ENCODE measurements around the gene CCZ1.
"Not testable (repeated sequence)": the region's sequence is repeated elsewhere in the genome, so short reads cannot be mapped to it uniquely, and the experiment has no call there.

The CCZ1 gene

GRCh38 chr7:5898480-5899224 is at the start of gene CCZ1:
TSS of gene CCZ1 (plus strand) at chr7:5898733. CDS start at chr7:5898800, 67 bp downstream.
- peak; percentile 65 for DNase-seq (ENCODE audit: low spot score)

- DNase-seq (ENCODE audit: low spot score): no peak
Measured at GRCh38 chr7:5850944-5851343, 47.6 kb upstream of the CCZ1 start.

- no peak for DNase-seq (ENCODE audit: low spot score)
Measured at GRCh38 chr7:5854738-5855137, 43.8 kb upstream of the CCZ1 start.

- not testable (repeated sequence) for DNase-seq (ENCODE audit: low spot score)
Measured at GRCh38 chr7:5857041-5857575, 41.4 kb upstream of the CCZ1 start.

- not testable (repeated sequence) for DNase-seq (ENCODE audit: low spot score)
Measured at GRCh38 chr7:5858494-5858893, 40.0 kb upstream of the CCZ1 start.

- not testable (repeated sequence) for DNase-seq (ENCODE audit: low spot score)
Measured at GRCh38 chr7:5861281-5861680, 37.3 kb upstream of the CCZ1 start.

- DNase-seq (ENCODE audit: low spot score): not testable (repeated sequence)
Measured at GRCh38 chr7:5862753-5863366, 35.7 kb upstream of the CCZ1 start.

- not testable (repeated sequence) for DNase-seq (ENCODE audit: low spot score)
Measured at GRCh38 chr7:5865279-5865931, 33.1 kb upstream of the CCZ1 start.

- no peak for DNase-seq (ENCODE audit: low spot score)
Measured at GRCh38 chr7:5867060-5867459, 31.5 kb upstream of the CCZ1 start.

- not testable (repeated sequence) for DNase-seq (ENCODE audit: low spot score)
Measured at GRCh38 chr7:5868928-5869341, 29.6 kb upstream of the CCZ1 start.

- DNase-seq (ENCODE audit: low spot score): no peak
Measured at GRCh38 chr7:5869691-5870090, 28.8 kb upstream of the CCZ1 start.

- DNase-seq (ENCODE audit: low spot score): no peak
Measured at GRCh38 chr7:5870311-5870710, 28.2 kb upstream of the CCZ1 start.

GRCh38 chr7:5872326-5872725 is 26.2 kb upstream of the CCZ1 start:
- no peak for DNase-seq (ENCODE audit: low spot score)

- not testable (repeated sequence) for DNase-seq (ENCODE audit: low spot score)
Measured at GRCh38 chr7:5879591-5879990, 18.9 kb upstream of the CCZ1 start.

GRCh38 chr7:5880106-5880505 is 18.4 kb upstream of the CCZ1 start:
- not testable (repeated sequence) for DNase-seq (ENCODE audit: low spot score)

- DNase-seq (ENCODE audit: low spot score): not testable (repeated sequence)
Measured at GRCh38 chr7:5884431-5884830, 14.1 kb upstream of the CCZ1 start.

- not testable (repeated sequence) for DNase-seq (ENCODE audit: low spot score)
Measured at GRCh38 chr7:5888021-5888420, 10.5 kb upstream of the CCZ1 start.

GRCh38 chr7:5890244-5890643 is 8.3 kb upstream of the CCZ1 start:
- DNase-seq (ENCODE audit: low spot score): not testable (repeated sequence)

GRCh38 chr7:5892498-5892897 is 6.0 kb upstream of the CCZ1 start:
- no peak for DNase-seq (ENCODE audit: low spot score)

- peak; percentile 19 for DNase-seq (ENCODE audit: low spot score)
Measured at GRCh38 chr7:5897369-5897919, 1.1 kb upstream of the CCZ1 start.

- not testable (repeated sequence) for DNase-seq (ENCODE audit: low spot score)
Measured at GRCh38 chr7:5903002-5903401, 4.5 kb downstream of the CCZ1 start.

- DNase-seq (ENCODE audit: low spot score): not testable (repeated sequence)
Measured at GRCh38 chr7:5904726-5905125, 6.2 kb downstream of the CCZ1 start.
